PC-3 (cell line): ENCODE results near the gene RSPRY1. TPM values are rescaled to one million over a fixed set of nuclear protein-coding genes. Genes with fewer than 3 reads are reported as not detected.

ENCODE experiments used
- ATAC-seq: fragments of 200-7000 bp; cut with Tn5 transposase; 2 replicates; pipeline ENCODE4 v1.9.1; 2020; ENCODE audit warnings: mild to moderate bottlenecking, moderate library complexity
- BruUV-seq: library from RNA; stranded (reverse); fragments of 400-500 nt; replicated peaks from 2 replicates; lab custom pipeline; 2021; lab: Mats Ljungman, UMichigan
- CTCF ChIA-PET: fragments of 300-600 bp; sonication (Branson Sonifier 250); formaldehyde crosslinking; loops from one replicate; lab custom pipeline; 2022; ENCODE audit warnings: antibody characterized with exemption; lab: Charles Lee
- POLR2A ChIA-PET: fragments of 300-600 bp; sonication (Branson Sonifier 250); formaldehyde crosslinking; loops from one replicate; lab custom pipeline; 2022; ENCODE audit warnings: antibody characterized with exemption; ENCODE audit not compliant: unreplicated experiment; lab: Charles Lee
- DNase-seq: peaks from one replicate; pipeline ENCODE4 v3.0.0-alpha.2; 2015
- H2AFZ ChIP-seq: fragments of 300-600 bp; sonication (generic); 2 replicates; pipeline ENCODE4 v1.6.0; 2016; ENCODE audit warnings: antibody characterized with exemption, low read length
- H3F3A ChIP-seq: fragments of 300-600 bp; sonication (generic); one replicate; pipeline ENCODE4 v1.6.0; 2017; ENCODE audit warnings: antibody characterized with exemption, low read length, control low read depth, mild to moderate bottlenecking; ENCODE audit not compliant: unreplicated experiment
- H3K27ac ChIP-seq: fragments of 300-600 bp; sonication (generic); 2 replicates; pipeline ENCODE4 v1.5.1; 2016; ENCODE audit warnings: mild to moderate bottlenecking, low read length
- H3K27me3 ChIP-seq: fragments of 300-600 bp; sonication (generic); 2 replicates; pipeline ENCODE4 v1.6.1; 2016; ENCODE audit warnings: low read length, mixed read lengths
- H3K36me3 ChIP-seq: fragments of 300-600 bp; sonication (generic); 2 replicates; pipeline ENCODE4 v1.6.1; 2016; ENCODE audit warnings: low read depth, mixed run types, low read length, mixed read lengths
- H3K4me1 ChIP-seq: fragments of 300-600 bp; sonication (generic); 2 replicates; pipeline ENCODE4 v1.5.1; 2016; ENCODE audit warnings: low read length; ENCODE audit not compliant: insufficient read depth
- H3K4me2 ChIP-seq: fragments of 300-600 bp; sonication (generic); 2 replicates; pipeline ENCODE4 v1.6.0; 2016; ENCODE audit warnings: low read length
- H3K4me3 ChIP-seq: fragments of 300-600 bp; sonication (generic); 2 replicates; pipeline ENCODE4 v1.5.1; 2016; ENCODE audit warnings: mild to moderate bottlenecking, low read length, mixed read lengths
- H3K79me2 ChIP-seq: fragments of 300-600 bp; sonication (generic); 2 replicates; pipeline ENCODE4 v1.6.1; 2017; ENCODE audit warnings: low read length, mixed read lengths
- H3K9ac ChIP-seq: fragments of 300-600 bp; sonication (generic); 2 replicates; pipeline ENCODE4 v1.6.0; 2016; ENCODE audit warnings: mild to moderate bottlenecking, low read length
- H3K9me2 ChIP-seq: fragments of 300-600 bp; sonication (generic); replicated peaks from 2 replicates; pipeline ENCODE4 v1.6.1; 2016; ENCODE audit warnings: mixed run types, low read length, mixed read lengths
- H3K9me3 ChIP-seq: fragments of 300-600 bp; sonication (generic); 2 replicates; pipeline ENCODE4 v1.6.1; 2016; ENCODE audit warnings: low read length, mixed read lengths
- H4K20me1 ChIP-seq: fragments of 300-600 bp; sonication (generic); 2 replicates; pipeline ENCODE4 v1.6.1; 2016; ENCODE audit warnings: low read length, mixed read lengths
- EZH2 ChIP-seq: fragments of 300-600 bp; sonication (generic); IDR thresholded peaks from one replicate; pipeline ENCODE4 v1.6.1; 2017; ENCODE audit warnings: antibody characterized with exemption, mild to moderate bottlenecking, low read length; ENCODE audit not compliant: unreplicated experiment
- EZH2phosphoT487 ChIP-seq: fragments of 300-600 bp; sonication (generic); IDR thresholded peaks from 2 replicates; pipeline ENCODE4 v1.6.1; 2018; ENCODE audit warnings: mild to moderate bottlenecking, antibody characterized with exemption, low read length, borderline replicate concordance
- intact Hi-C: fragments of 100-400 bp; cut with micrococcal nuclease; formaldehyde crosslinking; loops from 2 replicates; pipeline ENCODE4 v1.9.0; 2023
- total RNA-seq: library from RNA; depleted of rRNA; stranded (reverse); fragments of >200 nt; gene quantifications from 2 replicates; pipeline ENCODE4 v1.2.3, GENCODE V29; 2014
- TF ChIP-seq, protein P1 (sequence below): fragments of 300-600 bp; sonication (generic); conservative IDR thresholded peaks from 2 replicates; pipeline ENCODE4 v1.5.1; 2017; ENCODE audit warnings: antibody characterized with exemption, low read depth, mild to moderate bottlenecking, low read length

RSPRY1 gene
- total RNA-seq, 1 experiment from 2014 or later, result 17.5 TPM

DNA sequence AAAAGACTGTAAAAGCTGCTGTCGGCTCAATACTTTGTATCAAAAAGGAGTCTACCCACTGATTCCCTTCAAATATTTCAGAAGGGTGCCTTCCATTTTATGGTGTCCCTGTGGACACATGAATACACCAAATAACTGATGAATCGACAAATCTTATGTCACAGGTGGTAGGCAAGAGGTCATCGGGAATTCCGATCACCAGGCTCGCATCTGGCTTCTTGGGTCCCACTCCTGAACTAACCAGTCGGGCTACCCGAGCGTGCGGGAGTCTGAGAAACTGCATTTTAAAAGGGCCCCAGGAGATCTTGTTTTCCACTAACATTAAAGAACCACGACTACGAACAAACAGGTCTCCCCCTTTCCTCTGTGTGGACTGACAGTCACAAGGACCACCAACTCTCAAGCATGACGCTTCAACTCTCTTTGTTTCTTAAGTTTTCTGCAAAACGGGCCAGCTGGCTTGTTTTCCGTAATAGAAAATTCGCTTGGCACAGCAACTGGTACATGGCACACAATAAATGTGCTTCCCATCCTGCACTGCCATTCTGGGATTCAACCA, 1.2 kb upstream of the RSPRY1 start:
- H3K27me3 ChIP-seq, result no peaks in the 10 kb centered on the region
- H3K9me2 ChIP-seq, result no peaks in the 10 kb centered on the region
- BruUV-seq, result no TSS peak
- peaks cover 90% of the 10 kb centered on the region for H3K79me2 ChIP-seq
- peak overlapping the region; percentile 85 for H2AFZ ChIP-seq
- peak overlapping the region; percentile 78 for H3K27ac ChIP-seq
- ChIA-PET POLR2A (no interaction called here), CTCF (no interaction called here)
- DNase-seq (no peak), ATAC-seq (no peak)
- H3K9me3 ChIP-seq, result 0 out of 2 replicates have a peak, but pooled peaks cover 6% of the 10 kb centered on the region
- intact Hi-C loops, result no loop called here
- H3K4me1 ChIP-seq, result peaks cover 17% of the 10 kb centered on the region
- H3K4me2 ChIP-seq, result peak overlapping the region; percentile 98
- H3K36me3 ChIP-seq, result no peaks in the 10 kb centered on the region
- H4K20me1 ChIP-seq, result no peaks in the 10 kb centered on the region
- H3K9ac ChIP-seq, result peak overlapping the region; percentile 96
- no peaks in the 10 kb centered on the region for H3F3A ChIP-seq
- TF ChIP-seq, protein P1, sequence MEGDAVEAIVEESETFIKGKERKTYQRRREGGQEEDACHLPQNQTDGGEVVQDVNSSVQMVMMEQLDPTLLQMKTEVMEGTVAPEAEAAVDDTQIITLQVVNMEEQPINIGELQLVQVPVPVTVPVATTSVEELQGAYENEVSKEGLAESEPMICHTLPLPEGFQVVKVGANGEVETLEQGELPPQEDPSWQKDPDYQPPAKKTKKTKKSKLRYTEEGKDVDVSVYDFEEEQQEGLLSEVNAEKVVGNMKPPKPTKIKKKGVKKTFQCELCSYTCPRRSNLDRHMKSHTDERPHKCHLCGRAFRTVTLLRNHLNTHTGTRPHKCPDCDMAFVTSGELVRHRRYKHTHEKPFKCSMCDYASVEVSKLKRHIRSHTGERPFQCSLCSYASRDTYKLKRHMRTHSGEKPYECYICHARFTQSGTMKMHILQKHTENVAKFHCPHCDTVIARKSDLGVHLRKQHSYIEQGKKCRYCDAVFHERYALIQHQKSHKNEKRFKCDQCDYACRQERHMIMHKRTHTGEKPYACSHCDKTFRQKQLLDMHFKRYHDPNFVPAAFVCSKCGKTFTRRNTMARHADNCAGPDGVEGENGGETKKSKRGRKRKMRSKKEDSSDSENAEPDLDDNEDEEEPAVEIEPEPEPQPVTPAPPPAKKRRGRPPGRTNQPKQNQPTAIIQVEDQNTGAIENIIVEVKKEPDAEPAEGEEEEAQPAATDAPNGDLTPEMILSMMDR, result no peak
- TF ChIP-seq EZH2 (no peak), EZH2phosphoT487 (no peak)
- H3K4me3 ChIP-seq, result peak overlapping the region; percentile 99

DNA sequence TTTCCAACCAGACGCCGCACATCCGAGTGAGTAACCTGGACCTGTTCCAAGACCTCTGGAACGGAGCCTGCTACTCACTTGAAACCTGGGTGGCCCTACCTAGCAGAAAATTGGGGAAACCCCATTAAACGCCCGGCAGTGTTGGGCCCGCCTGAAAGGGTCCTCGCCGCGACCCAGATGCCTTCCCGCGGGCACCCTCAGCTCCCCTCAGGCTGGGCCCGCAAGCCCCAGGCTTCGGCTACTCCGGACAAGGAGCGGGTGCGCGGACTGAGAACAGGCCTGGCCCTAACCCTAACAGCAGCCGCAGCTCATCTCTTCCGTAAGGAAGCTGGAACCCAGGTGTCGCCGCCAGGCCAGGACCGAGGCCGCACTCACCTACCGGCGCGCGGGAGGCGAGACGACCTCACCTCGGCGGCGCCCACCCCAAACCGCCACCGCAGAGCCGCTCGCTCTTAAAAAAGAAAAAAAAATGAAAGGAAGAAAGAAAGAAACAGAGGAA, 634 bp upstream of the RSPRY1 start:
- POLR2A ChIA-PET, result interaction anchor here (1.0 kb wide), 1 partner anchor 9 kb away, joined by 4 read pairs; no protein-coding TSS in a partner anchor
- peak overlapping the region; percentile 85 for H2AFZ ChIP-seq
- BruUV-seq, result TSS peak; percentile 71
- peak overlapping the region; percentile 99 for H3K4me3 ChIP-seq
- H4K20me1 ChIP-seq, result no peaks in the 10 kb centered on the region
- H3K9ac ChIP-seq, result peak overlapping the region; percentile 96
- ATAC-seq, result peak; percentile 12
- peak overlapping the region; percentile 98 for H3K4me2 ChIP-seq
- no peaks in the 10 kb centered on the region for H3K36me3 ChIP-seq
- CTCF ChIA-PET, result interaction anchor here (0.6 kb wide), 1 partner anchor 95 kb away, joined by 3 read pairs; no protein-coding TSS in a partner anchor
- no peaks in the 10 kb centered on the region for H3K27me3 ChIP-seq
- peak; percentile 64 for DNase-seq
- H3K27ac ChIP-seq, result peak overlapping the region; percentile 78
- 0 out of 2 replicates have a peak, but pooled peaks cover 6% of the 10 kb centered on the region for H3K9me3 ChIP-seq
- H3K4me1 ChIP-seq, result peaks cover 22% of the 10 kb centered on the region
- no peaks in the 10 kb centered on the region for H3K9me2 ChIP-seq
- peaks cover 94% of the 10 kb centered on the region for H3K79me2 ChIP-seq
- TF ChIP-seq EZH2phosphoT487 (no peak), EZH2 (no peak)
- TF ChIP-seq, protein P1, result no peak
- intact Hi-C loops, result no loop called here
- no peaks in the 10 kb centered on the region for H3F3A ChIP-seq
